ENCODE data around the gene TNIP1. TPM values are rescaled to one million over a fixed set of nuclear protein-coding genes. Genes with fewer than 3 reads are reported as not detected.

Gene TNIP1
- total RNA-seq, 1 donor from 2014 or later, result 63.6 TPM

- Mint-ChIP-seq H3K4me1 (ENCODE audit: unreplicated experiment) (no peaks in the 10 kb centered on the region), H3K27me3 (no peaks in the 10 kb centered on the region), H3K36me3 (peaks cover 28% of the 10 kb centered on the region), H3K27ac (peak overlapping the region; percentile 72), H3K9me3 (no peaks in the 10 kb centered on the region), H3K4me3 (no peak overlapping the region)
- TF ChIP-seq CTCF (conservative IDR thresholded peaks at IDR 0.05), result no peak
- no peak for DNase-seq (ENCODE audit: extremely low spot score, unreplicated experiment)
Observed at GRCh38 chr5:151042453-151043093, 38.3 kb downstream of the TNIP1 start.

GRCh38 chr5:151041577-151042268, 39.1 kb downstream of the TNIP1 start:
- peak overlapping the region; percentile 72 for H3K27ac Mint-ChIP-seq
- TF ChIP-seq CTCF (conservative IDR thresholded peaks at IDR 0.05), result no peak
- no peak for DNase-seq (ENCODE audit: extremely low spot score, unreplicated experiment)

GRCh38 chr5:151040211-151040747, 40.6 kb downstream of the TNIP1 start:
- H3K27me3 Mint-ChIP-seq, result no peaks in the 10 kb centered on the region
- no peak overlapping the region for H3K27ac Mint-ChIP-seq
- DNase-seq (ENCODE audit: extremely low spot score, unreplicated experiment), result no peak

More at GRCh38 chr5:151041577-151042268, 39.1 kb downstream of the TNIP1 start:
- Mint-ChIP-seq H3K27me3 (no peaks in the 10 kb centered on the region), H3K9me3 (no peaks in the 10 kb centered on the region), H3K4me1 (ENCODE audit: unreplicated experiment) (no peaks in the 10 kb centered on the region), H3K4me3 (no peak overlapping the region), H3K36me3 (peaks cover 28% of the 10 kb centered on the region)

GRCh38 chr5:151039665-151040064, 41.2 kb downstream of the TNIP1 start:
- TF ChIP-seq CTCF (conservative IDR thresholded peaks at IDR 0.05), result no peak
- H3K27me3 Mint-ChIP-seq, result no peaks in the 10 kb centered on the region
- H3K4me3 Mint-ChIP-seq, result no peak overlapping the region
- DNase-seq (ENCODE audit: extremely low spot score, unreplicated experiment), result no peak
- H3K27ac Mint-ChIP-seq, result no peak overlapping the region
- peaks cover 27% of the 10 kb centered on the region for H3K36me3 Mint-ChIP-seq
- H3K9me3 Mint-ChIP-seq, result no peaks in the 10 kb centered on the region
- no peaks in the 10 kb centered on the region for H3K4me1 Mint-ChIP-seq (ENCODE audit: unreplicated experiment)

More at GRCh38 chr5:151040211-151040747, 40.6 kb downstream of the TNIP1 start:
- Mint-ChIP-seq H3K4me3 (no peak overlapping the region), H3K4me1 (ENCODE audit: unreplicated experiment) (no peaks in the 10 kb centered on the region), H3K9me3 (no peaks in the 10 kb centered on the region), H3K36me3 (peaks cover 29% of the 10 kb centered on the region)
- TF ChIP-seq CTCF (conservative IDR thresholded peaks at IDR 0.05), result no peak

GRCh38 chr5:151038801-151039238, 42.0 kb downstream of the TNIP1 start:
- DNase-seq (ENCODE audit: extremely low spot score, unreplicated experiment), result no peak
- Mint-ChIP-seq H3K9me3 (no peaks in the 10 kb centered on the region), H3K4me3 (no peak overlapping the region), H3K27me3 (no peaks in the 10 kb centered on the region), H3K27ac (no peak overlapping the region), H3K36me3 (peaks cover 31% of the 10 kb centered on the region), H3K4me1 (ENCODE audit: unreplicated experiment) (no peaks in the 10 kb centered on the region)
- TF ChIP-seq CTCF (conservative IDR thresholded peaks at IDR 0.05), result no peak

All from type B pancreatic cell (in vitro differentiated cells).